GM21515 (cell line): Measurements from ENCODE around the gene AP2A2.
"Not testable (repeated sequence)": the region's sequence is repeated elsewhere in the genome, so short reads cannot be mapped to it uniquely, and the experiment has no call there.

Experiments
- ATAC-seq: cut with Tn5 transposase; IDR thresholded peaks from one replicate; pipeline ENCODE4 v1.9.1; 2021; ENCODE audit not compliant: unreplicated experiment

AP2A2 gene

DNA sequence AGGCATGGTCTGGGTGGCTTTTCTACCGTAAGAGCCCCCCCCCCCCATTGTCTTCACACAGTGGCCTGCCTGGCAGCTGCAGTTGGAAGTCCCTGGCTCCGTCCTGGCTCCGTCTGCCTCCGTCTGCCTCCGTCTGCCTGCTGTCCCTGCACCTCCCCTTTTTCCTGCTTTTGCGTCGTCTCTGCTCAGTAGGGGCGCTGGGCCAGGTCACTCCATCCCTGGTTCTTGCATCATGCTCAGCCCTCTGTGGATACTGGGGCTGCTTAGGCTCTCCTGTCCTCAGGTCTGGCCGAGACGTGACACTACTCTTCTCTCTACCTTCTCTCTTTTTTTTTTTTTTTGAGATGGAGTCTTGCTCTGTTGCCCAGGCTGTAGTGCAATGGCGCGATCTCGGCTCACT lies 27.8 kb downstream of the AP2A2 start:
- no peak for ATAC-seq

DNA sequence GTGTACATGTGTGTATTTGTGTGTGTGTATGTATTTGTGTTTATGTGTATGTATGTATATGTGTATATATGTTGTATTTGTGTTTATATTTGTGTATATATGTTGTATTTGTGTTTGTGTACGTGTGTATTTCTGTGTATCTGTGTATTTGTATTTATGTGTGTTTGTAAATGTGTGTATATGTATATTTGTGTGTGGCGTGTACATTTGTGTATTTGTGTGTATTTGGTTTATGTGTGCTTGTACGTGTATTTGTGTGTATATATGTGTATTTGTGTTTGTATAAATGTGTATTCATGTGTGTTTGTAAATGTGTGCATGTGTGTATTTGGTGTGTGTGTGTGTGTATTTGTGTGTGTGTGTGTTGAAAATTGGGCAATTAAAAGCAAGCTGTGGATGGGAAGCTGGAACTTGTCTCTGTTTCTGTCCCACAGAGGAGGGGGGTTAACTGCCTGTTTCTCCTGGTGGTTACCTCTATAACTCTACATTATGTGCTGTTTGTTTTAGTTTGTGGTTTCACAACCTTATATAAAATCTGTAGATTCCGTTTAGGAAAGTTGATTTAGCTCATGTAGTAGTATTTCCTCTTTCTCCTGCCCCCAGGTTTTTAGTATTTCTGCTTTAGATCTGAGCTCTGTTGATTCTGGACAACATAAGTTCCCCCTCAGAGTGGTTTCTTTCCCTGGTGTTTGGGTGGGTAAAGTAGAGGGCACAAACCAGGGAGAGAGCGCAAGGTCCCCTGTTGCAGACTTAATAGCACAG lies 28.9 kb downstream of the AP2A2 start:
- no peak for ATAC-seq

DNA sequence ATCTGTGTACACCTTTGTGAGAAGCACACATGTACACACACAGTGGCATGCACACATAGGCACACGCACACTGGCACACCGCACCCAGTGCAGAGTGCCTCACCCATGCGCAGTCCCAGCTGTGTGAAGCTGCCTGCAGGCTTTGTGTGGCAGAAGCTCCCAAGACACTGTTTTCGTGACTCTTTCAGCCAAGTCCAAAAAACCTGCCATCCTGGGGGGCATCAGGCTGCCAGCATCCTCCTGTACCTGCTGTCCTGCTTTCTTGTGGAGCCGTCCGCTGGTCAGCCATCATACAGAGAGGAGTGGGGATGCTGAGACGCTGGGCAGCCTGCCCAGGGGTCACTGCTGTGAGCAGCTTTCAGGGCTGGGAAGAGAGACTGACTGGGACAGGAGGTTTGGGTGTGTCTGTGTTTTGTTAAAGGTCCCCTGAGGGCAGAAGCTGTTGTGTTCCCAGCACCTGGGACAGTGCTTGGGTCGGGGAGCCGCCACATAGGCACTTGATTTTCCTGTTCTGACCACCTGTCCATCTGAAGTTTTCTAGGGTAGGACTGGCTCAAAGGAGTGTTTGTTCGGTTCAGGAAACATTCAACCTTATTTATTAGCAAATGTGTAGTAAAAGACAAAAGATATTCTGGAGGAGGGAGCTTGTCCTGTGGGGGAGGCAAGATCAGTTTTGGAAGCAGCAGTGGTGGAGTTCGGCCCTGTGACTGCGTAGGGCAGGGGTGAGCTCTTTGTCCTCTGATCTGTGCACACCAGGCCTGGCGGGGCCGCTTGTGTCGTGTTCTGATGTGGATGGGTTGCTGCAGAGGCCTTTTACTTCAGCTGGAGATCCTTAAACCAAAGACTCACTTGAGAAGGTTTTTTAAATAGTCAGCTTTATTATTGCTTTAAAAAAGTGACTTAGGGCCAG lies 29.7 kb downstream of the AP2A2 start:
- no peak for ATAC-seq

DNA sequence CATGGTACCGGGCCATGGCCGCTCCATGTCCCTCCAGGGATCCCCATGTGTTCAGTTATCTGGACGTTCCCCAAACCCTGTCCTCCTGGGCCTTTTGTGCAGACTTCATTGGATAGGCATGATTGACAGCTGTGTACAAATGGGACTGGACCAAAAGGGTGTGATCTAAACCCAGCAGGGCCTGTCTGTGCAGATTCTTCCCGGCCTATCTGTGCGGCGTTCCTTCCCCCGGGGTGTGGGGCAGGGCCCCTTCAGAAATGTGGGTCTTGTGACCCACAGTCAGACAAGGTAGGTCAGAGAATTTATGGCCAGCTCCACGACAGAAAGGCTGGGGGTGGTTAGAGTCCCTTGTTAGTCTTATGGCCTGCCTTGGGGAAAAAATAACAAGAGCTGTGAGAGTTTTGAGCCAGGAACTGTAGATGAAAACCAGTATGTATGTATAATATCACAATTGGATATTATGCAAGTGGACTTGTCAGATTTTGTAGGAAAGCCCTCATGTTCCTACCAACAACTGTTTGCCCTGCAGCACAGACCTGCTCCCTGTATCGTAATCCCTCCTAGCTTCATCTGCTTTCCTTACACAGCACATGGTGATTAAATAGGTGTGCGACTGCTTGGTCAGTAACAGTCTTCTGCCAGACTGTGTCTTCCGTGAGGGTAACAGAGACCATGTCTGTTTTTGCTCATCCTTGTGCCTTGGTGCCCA lies 31.7 kb downstream of the AP2A2 start:
- no peak for ATAC-seq

DNA sequence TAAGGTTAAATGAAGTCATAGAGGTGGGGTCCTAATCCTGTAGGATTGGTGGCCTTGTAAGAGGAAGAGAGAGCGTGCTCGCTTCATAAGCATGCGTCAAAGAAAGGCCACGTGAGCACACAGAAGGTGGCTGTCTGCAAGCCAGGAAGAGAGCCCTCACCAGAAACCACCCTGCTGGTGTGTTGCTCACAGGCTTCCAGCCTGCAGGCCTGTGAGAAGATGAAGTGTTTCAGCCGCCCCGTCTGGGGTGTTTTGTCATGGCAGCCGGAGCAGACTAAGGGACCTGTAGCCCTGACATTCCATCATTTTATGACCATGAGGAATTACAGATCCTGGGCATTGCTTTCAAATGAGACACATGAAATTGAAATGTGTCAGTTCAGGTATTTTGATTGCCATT lies 32.4 kb downstream of the AP2A2 start:
- no peak for ATAC-seq

DNA sequence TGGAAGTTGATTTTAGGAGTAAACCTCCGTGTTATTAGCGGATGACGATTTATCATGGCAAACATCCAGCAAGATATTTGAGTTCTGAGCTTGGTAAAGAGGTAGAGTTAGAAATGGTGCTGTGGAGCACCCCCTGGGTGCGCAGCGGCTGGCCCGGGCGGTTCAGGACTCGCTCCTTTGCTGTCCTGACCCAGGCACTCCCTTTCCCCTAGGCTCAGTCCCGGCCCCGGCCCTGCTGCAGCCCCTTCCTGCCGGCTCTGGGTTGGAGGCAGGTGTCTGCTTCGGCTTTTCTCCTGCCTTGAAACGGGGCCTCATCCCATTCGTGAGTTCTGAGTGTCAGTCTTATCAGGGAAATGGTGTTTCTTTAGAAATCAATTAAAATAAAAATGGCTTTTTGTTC lies 33.4 kb downstream of the AP2A2 start:
- no peak for ATAC-seq

DNA sequence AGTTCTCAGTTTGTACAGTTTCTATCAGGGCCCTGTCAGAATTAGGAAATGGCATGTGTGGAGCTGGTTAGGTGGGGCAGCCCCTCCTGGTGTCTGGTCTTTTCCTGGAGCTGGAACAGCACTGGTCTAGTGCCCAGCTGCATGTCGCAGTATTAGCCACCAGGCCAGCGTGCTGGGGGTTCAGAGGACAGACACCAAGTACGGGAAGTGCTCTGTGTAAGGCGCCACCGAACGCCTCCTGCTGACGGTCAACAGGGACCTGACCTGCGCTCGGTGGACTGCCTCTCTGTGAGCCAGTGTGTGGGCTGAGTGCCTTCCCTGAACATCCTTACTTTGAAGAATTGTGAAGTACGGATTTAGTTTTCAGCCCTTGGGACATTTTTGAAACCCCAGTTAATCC lies 33.9 kb downstream of the AP2A2 start:
- no peak for ATAC-seq

DNA sequence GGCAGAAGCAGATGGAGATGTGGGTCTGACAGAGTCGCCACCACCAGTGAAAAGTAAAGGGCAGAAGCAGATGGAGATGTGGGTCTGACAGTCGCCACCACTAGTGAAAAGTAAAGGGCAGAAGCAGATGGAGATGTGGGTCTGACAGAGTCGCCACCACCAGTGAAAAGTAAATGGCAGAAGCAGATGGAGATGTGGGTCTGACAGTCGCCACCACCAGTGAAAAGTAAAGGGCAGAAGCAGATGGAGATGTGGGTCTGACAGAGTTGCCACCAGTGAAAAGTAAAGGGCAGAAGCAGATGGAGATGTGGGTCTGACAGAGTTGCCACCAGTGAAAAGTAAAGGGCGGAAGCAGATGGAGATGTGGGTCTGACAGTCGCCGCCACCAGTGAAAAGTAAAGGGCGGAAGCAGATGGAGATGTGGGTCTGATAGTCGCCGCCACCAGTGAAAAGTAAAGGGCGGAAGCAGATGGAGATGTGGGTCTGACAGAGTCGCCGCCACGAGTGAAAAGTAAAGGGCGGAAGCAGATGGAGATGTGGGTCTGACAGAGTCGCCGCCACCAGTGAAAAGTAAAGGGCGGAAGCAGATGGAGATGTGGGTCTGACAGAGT lies 35.7 kb downstream of the AP2A2 start:
- ATAC-seq, result not testable (repeated sequence)

DNA sequence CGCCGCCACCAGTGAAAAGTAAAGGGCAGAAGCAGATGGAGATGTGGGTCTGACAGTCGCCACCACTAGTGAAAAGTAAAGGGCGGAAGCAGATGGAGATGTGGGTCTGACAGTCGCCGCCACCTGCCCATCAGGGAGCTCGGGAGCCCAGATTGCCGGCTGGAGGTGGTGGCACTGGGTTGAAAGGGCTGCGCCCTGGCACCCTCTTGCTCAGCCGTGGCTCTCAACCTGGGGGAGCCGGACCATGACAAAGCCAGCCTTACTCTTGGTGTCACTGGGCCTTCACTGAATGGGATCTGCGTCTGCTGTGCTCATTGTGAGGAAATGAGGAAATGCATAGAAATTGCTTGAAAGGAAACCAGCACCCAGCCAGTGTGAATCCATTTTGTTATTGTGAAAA lies 36.3 kb downstream of the AP2A2 start:
- ATAC-seq, result no peak

DNA sequence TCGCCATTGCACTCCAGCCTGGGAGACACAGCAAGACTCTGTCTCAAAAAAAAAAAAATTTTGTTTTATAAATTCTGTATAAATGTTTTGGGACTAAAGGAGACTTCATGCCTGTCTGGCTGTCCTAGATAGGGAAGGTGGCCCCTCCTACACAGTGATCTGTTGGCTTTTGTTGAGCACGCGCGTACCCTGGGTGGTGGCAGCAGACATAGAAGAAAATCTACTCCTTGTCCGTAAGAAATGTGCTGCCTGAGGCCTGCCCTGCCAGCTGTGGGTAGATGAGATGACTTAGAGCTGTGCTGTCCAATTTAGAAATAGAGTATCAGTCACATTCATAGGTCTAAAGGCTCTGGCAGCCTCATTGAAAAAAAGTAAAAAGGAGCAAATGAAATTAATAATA lies 37.0 kb downstream of the AP2A2 start:
- no peak for ATAC-seq

DNA sequence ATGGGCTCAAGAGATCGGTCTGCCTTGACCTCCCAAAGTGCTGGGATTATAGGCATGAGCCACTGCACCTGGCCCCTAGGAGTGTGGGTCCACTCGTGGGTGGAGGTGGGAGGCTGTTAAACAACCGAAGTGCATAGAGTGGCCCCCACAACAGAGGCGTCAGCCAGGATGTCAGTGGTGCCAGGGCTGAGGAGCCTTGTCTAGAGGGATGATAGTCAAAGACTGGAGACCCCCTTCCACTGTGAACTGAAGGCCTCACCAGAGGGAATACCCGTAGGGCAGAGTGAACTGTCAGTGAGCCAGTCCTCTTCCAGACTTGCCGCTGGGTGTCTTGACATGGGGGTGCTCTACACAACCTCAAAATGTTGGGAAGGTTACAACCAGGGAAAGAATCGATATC lies 38.2 kb downstream of the AP2A2 start:
- no peak for ATAC-seq

DNA sequence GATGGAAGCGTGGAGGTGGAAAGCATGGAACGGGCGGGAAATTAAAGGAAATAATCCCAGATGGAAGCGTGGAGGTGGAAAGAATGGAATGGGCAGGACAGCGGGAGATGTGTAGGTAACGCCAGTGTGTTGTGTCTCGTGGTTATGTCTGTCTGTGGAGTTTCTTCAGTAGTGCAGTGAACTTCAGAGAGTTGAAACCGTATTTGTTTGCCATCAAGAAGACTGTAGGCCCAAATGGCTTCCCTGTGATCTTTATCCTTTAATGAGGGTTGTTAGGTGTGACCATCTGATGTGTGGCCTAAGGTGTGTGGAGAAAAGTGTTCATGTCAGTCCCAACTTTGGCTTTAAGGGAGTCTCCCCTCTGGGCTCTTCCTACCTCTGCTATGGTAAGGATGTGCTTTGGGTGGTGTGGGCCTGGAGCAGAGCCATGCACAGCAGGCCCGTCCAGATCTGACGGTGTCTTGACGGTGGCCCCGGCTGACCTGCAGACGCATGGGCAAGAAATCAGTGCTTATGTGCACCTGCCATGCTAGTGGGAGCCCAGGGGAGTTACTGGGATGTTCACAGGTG lies 39.6 kb downstream of the AP2A2 start:
- ATAC-seq, result no peak

DNA sequence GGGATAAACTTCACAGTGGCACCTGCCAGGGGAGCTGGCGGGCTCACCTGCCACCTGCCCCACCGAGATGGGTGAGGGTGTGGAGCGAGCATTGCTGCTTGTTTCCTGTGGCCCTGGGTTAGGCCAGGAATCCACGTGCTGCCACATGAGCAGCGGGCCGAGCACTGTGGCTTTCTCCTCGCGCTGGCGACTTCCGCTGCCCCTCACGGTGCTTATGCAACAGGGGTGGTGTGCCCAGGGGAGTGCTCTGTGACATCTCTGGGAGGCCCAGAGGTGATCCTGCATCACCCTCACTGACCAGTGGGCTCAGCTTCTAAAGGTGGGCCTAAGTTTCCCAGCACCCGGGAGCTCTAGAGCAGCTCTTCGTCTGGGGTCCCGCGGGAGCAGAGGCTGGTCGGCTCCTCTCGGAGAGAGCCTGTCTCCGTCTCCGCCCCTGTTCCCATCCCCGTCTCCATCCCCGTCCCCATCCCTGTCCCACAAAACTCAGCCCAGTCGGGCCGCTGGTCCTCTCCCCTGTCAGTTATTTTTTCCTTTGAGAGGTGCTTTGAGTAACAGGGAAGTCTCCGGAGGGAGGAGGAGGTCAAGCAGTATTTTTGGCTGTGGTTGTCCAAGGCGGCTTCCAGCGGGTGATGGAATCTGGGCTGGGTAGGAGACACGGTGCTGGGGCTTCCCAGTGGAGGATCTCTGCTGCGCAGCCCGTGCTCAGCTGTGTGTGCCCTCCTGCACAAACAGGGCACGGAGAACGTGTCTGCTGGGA lies 42.5 kb downstream of the AP2A2 start:
- no peak for ATAC-seq

DNA sequence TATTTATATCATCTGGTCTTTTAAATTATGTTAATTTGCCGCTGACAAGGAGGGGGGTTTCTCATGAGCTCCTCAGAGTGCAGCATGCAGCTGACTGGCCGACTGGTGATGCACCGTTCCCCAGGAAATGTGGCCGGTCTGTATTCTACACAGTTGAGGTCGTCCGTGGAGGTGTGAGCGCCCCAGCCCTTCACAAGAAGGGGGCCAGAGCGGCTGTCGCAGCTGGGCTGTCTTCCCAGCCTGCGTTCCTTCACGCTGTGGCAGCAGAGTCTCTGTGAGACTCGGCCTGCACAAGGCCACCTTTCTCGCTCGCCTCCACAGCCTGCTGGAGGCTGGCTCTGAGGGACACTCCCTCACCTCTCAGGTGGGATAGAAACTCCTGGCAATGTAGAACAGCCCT lies 43.2 kb downstream of the AP2A2 start:
- no peak for ATAC-seq

DNA sequence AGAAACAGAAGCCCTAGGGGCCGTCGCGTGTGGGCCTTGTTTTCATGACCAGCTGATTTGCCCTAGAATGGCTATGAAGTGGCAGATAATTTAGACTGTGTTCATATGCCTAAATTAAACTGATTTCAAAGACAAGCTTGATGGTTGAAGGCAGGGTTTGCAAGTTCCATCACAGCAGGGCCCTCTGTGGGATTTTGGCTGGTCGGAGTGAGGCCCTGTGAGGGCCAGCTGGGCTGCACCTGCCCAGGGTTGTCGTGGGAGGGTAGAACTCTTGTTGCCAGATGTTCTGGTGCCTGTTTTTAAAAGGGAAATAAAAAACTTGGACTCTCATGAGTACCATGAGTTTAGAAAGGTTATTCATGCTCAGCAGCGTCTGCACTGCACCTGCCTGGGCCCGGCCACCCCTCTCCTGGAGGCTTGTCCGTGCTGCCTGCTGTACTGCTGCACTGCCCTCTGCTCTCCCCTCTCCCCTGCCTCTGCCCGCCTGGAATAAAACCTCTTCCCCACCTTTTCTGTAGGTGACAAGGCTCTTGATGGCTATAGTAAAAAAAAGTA lies 44.1 kb downstream of the AP2A2 start:
- ATAC-seq, result no peak

DNA sequence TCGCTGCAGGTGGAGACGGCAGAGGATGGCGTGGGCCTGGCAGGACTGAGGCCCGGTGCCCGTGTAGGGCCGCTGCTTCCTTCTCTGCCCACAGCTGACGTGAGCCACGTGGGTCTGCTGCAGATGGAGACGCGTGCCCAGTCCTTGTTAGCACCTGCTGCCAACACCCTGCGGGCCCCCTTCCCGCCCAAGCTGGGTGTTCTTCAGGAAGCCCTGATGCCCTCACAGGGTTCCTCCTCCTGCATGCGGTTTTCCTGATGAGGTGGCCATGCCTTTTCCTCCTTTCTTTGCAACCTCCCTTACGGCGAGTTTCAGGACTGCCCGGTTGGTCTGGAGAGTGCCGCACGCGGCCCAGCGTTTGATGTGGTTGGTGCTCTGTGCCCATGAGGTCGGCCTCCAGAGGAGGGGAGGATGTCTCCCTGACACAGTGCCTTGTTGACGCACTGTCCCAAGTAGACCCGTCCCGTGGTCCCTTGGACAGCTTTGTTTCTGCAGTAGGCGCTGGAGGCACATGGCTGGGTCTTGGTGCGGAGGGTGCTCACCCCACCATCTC lies 44.7 kb downstream of the AP2A2 start:
- ATAC-seq, result no peak

DNA sequence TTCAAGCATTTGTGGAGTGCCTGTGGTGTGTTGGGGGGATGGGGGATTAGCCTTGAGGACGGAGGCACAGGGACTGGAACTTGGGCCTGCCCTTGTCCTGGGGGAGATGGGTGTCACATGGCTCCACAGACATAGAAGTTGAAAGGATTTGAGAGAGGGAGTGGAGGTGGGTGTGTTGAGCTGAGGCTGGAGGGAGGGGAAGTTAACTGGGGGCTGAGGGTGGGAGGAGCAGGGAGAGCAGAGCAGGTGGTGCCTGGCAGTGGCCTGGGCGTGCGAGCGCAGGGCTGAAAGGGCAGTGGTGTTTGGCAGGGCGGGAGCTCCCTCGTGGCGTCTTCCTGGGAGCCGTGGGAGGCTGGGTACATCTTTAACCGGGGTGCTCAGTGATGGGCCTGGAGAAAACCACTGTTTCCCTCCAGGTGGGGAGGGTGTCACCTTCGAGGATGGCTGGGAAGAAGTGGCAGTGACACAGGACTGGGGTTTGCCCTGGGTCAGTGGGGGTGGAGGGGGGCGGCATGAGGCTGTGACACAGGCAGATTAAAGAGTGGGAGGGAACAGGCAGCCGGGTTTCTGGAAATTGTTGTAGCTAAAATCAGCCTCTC lies 45.5 kb downstream of the AP2A2 start:
- no peak for ATAC-seq

DNA sequence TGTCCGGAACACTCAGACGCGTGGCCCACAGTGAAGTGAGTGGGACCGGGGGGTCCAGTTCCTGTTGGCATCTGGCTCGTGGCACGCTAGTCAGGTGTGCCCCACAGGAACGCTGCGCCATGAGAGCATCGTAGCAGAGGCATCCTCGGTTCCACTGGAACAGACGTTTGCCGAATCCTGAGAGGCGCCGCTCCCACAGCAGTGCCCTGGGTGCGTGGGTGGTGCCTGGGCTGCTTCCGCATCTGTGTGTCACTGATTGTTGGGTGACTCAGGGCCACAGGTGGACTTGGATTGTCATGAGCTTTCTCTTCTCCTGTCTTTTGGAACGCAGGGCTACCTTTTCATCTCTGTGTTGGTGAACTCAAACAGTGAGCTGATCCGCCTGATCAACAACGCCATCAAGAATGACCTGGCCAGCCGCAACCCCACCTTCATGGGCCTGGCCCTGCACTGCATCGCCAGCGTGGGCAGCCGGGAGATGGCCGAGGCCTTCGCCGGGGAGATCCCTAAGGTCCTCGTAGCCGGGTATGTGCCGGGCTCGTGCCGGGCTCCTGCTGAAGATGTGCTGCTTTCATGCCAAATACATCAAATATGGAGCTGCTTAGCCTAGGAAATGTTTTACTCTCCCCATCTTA lies 46.2 kb downstream of the AP2A2 start:
- ATAC-seq, result no peak
